Cardiac muscle cell (in vitro differentiated cells and primary cell): ENCODE results near the gene SH3BP4. TPM values are rescaled to one million over a fixed set of nuclear protein-coding genes. Genes with fewer than 3 reads are reported as not detected.

Experiments used
- DNase-seq, 2 donors: peaks; one replicate each; pipeline versions ENCODE4 v3.0.0 to v3.0.0-alpha.2; 2010 to 2017; ENCODE audit warnings: low read depth in 1 of 2, low spot score in 1 of 2
- H3K27ac ChIP-seq: fragments of 200-600 bp; sonication (generic); 2 replicates; pipeline ENCODE4 v1.5.1; 2016
- H3K27me3 ChIP-seq: fragments of 200-600 bp; sonication (generic); 2 replicates; pipeline ENCODE4 v1.6.0; 2016; ENCODE audit warnings: control low read depth
- H3K36me3 ChIP-seq: fragments of 200-600 bp; sonication (generic); 2 replicates; pipeline ENCODE4 v1.5.1; 2016; ENCODE audit warnings: control low read depth
- H3K4me1 ChIP-seq: fragments of 200-600 bp; sonication (generic); 2 replicates; pipeline ENCODE4 v1.8.1; 2017; ENCODE audit warnings: low read depth, mild to moderate bottlenecking, mixed run types
- H3K4me3 ChIP-seq: fragments of 200-600 bp; sonication (generic); 2 replicates; pipeline ENCODE4 v1.5.1; 2016; ENCODE audit warnings: mild to moderate bottlenecking
- H3K9me3 ChIP-seq: fragments of 200-600 bp; sonication (generic); 2 replicates; pipeline ENCODE4 v1.5.1; 2017; ENCODE audit warnings: low read depth, mild to moderate bottlenecking, control low read depth
- CTCF ChIP-seq: IDR thresholded peaks from 2 replicates; pipeline ENCODE4 v1.5.1; 2012; ENCODE audit warnings: low read depth, mild to moderate bottlenecking, low read length
- polyA plus RNA-seq: library from polyadenylated mRNA; unstranded; fragments of >200 nt; fragmentation: Nextera tagmentation; extraction: Ambion mirVana; gene quantifications from 2 replicates; pipeline ENCODE4 v1.2.1, GENCODE V29; 2016
- total RNA-seq: library from RNA; depleted of rRNA; stranded (reverse); fragments of >200 nt; gene quantifications from 2 replicates; pipeline ENCODE4 v1.2.3, GENCODE V29; 2016

Gene SH3BP4
- total and polyA plus RNA-seq, 2 experiments from 2014 or later = 35.8 to 71.3 TPM

GRCh38 chr2:234969306-234970098 is 17.7 kb downstream of the SH3BP4 start:
- Histone ChIP-seq H3K27me3 (no peaks in the 10 kb centered on the region), H3K4me3 (no peak overlapping the region), H3K4me1 (peaks cover 15% of the 10 kb centered on the region), H3K27ac (peak overlapping the region; percentile 80), H3K9me3 (no peaks in the 10 kb centered on the region), H3K36me3 (no peaks in the 10 kb centered on the region)
- DNase-seq = no peak
- no peak for TF ChIP-seq CTCF

- peaks cover 10% of the 10 kb centered on the region for H3K4me1 ChIP-seq
- no peak for TF ChIP-seq CTCF
- no peak for DNase-seq
- H3K36me3 ChIP-seq = no peaks in the 10 kb centered on the region
- H3K27ac ChIP-seq = peak overlapping the region; percentile 80
- H3K9me3 ChIP-seq = no peaks in the 10 kb centered on the region
- no peak overlapping the region for H3K4me3 ChIP-seq
- H3K27me3 ChIP-seq = no peaks in the 10 kb centered on the region
Observed at GRCh38 chr2:234970099-234970440, 18.3 kb downstream of the SH3BP4 start.

DNA sequence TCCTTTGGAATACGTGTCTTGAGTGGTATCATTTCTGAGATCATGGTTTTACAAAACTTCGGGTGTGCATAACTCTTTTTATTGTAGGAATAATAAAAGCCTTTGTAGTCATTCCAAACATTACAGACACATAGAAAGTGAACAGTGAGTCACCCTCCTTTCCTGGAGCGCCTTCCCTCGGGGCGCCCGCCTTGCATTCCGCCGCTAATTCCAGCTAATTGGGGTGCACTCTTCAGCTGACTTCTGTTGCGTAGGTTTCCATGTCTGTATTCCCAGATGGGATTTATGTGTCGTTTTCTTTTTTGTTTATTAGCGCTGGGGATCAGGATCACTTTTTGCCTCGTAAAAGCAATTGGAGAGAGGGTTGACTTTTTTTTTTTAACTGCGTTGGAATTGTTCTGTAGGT is 18.7 kb downstream of the SH3BP4 start:
- Histone ChIP-seq H3K4me3 (no peak overlapping the region), H3K4me1 (peaks cover 8% of the 10 kb centered on the region), H3K9me3 (no peaks in the 10 kb centered on the region), H3K27ac (peak overlapping the region; percentile 80), H3K27me3 (no peaks in the 10 kb centered on the region), H3K36me3 (no peaks in the 10 kb centered on the region)
- TF ChIP-seq CTCF = no peak
- no peak for DNase-seq

GRCh38 chr2:234971496-234971895 is 19.7 kb downstream of the SH3BP4 start:
- Histone ChIP-seq H3K4me3 (no peak overlapping the region), H3K36me3 (no peaks in the 10 kb centered on the region), H3K9me3 (no peaks in the 10 kb centered on the region), H3K27me3 (no peaks in the 10 kb centered on the region), H3K27ac (no peak overlapping the region), H3K4me1 (peaks cover 15% of the 10 kb centered on the region)
- no peak for DNase-seq
- TF ChIP-seq CTCF = no peak

GRCh38 chr2:234973008-234973407 is 21.2 kb downstream of the SH3BP4 start:
- H3K36me3 ChIP-seq = no peaks in the 10 kb centered on the region
- H3K9me3 ChIP-seq = no peaks in the 10 kb centered on the region
- H3K4me1 ChIP-seq = peaks cover 24% of the 10 kb centered on the region
- DNase-seq = no peak
- H3K4me3 ChIP-seq = no peak overlapping the region
- no peaks in the 10 kb centered on the region for H3K27me3 ChIP-seq
- TF ChIP-seq CTCF = no peak
- H3K27ac ChIP-seq = peak overlapping the region; percentile 50
